ENCODE data around the gene MFSD6.

MFSD6 gene

DNA sequence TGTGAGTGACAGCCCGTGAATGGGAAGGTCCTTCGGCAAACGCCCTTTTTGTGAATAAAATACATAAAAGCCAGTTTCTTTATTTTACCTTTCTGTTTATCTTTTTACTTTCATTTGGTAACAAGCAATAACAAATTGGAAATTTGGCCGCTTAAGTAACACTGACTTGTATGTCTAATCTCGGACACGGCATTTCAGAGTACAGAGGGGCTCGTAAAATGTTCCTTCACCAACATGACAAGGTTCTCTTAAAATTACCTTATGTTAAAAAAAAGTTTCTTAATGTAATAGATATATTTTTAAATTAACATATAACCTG lies 126.9 kb downstream of the MFSD6 start:
- peak overlapping the region; percentile 85 for H3K27ac ChIP-seq (ENCODE audit: low read depth, low read length)
- H3K4me1 ChIP-seq (ENCODE audit: control insufficient read depth, low read length): peaks cover 52% of the 10 kb centered on the region
- peak overlapping the region; percentile 82 for H3K4me3 ChIP-seq (ENCODE audit: low read length)
- peaks cover 33% of the 10 kb centered on the region for H3K36me3 ChIP-seq (ENCODE audit: control insufficient read depth, low read length)
- TF ChIP-seq, protein P1, sequence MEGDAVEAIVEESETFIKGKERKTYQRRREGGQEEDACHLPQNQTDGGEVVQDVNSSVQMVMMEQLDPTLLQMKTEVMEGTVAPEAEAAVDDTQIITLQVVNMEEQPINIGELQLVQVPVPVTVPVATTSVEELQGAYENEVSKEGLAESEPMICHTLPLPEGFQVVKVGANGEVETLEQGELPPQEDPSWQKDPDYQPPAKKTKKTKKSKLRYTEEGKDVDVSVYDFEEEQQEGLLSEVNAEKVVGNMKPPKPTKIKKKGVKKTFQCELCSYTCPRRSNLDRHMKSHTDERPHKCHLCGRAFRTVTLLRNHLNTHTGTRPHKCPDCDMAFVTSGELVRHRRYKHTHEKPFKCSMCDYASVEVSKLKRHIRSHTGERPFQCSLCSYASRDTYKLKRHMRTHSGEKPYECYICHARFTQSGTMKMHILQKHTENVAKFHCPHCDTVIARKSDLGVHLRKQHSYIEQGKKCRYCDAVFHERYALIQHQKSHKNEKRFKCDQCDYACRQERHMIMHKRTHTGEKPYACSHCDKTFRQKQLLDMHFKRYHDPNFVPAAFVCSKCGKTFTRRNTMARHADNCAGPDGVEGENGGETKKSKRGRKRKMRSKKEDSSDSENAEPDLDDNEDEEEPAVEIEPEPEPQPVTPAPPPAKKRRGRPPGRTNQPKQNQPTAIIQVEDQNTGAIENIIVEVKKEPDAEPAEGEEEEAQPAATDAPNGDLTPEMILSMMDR (IDR thresholded peaks at IDR 0.05; ENCODE audit: low read depth, low read length, poor library complexity, severe bottlenecking): no peak
- TF ChIP-seq EZH2phosphoT487 (IDR thresholded peaks at IDR 0.05; ENCODE audit: borderline replicate concordance, low read length): no peak
- H3K9me2 ChIP-seq (replicated peaks; ENCODE audit: control insufficient read depth, low read length): no peaks in the 10 kb centered on the region
- H3K9me3 ChIP-seq (ENCODE audit: control insufficient read depth, insufficient read depth, low read length): peaks cover 29% of the 10 kb centered on the region
- H3F3A ChIP-seq (ENCODE audit: control insufficient read depth, insufficient read depth): peaks cover 20% of the 10 kb centered on the region
- no peaks in the 10 kb centered on the region for H3K27me3 ChIP-seq (ENCODE audit: control insufficient read depth, low read length)
- H3K79me2 ChIP-seq (ENCODE audit: control insufficient read depth, low read length): peaks cover 71% of the 10 kb centered on the region
- H3K4me2 ChIP-seq (ENCODE audit: low read length): peak overlapping the region; percentile 89
- no peaks in the 10 kb centered on the region for H4K20me1 ChIP-seq (ENCODE audit: control insufficient read depth, insufficient read depth, low read depth, low read length)

DNA sequence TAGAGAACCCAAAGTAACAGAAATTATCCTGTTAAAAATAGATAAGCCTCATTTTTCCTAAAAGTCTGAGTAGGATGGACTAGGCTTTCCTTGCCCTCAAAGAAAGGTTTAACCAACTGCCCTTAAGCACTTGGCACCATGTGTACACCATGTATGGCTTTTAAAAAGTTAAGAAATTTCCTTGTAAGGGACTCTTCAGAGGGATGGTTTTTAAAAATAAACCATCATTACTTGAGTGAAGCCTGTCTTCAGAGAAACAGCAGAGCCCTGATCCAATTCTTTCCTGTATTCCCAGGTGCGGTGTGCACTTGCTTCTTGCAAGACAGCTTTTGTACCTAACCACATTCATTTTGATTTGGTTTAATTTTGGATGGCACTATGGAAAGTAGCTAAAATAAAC lies 127.4 kb downstream of the MFSD6 start:
- Histone ChIP-seq H3K36me3 (ENCODE audit: control insufficient read depth, low read length) (peaks cover 36% of the 10 kb centered on the region), H3K27me3 (ENCODE audit: control insufficient read depth, low read length) (no peaks in the 10 kb centered on the region), H4K20me1 (ENCODE audit: control insufficient read depth, insufficient read depth, low read depth, low read length) (no peaks in the 10 kb centered on the region), H3K79me2 (ENCODE audit: control insufficient read depth, low read length) (peaks cover 74% of the 10 kb centered on the region), H3F3A (ENCODE audit: control insufficient read depth, insufficient read depth) (peaks cover 20% of the 10 kb centered on the region), H3K4me1 (ENCODE audit: control insufficient read depth, low read length) (peaks cover 47% of the 10 kb centered on the region), H3K4me2 (ENCODE audit: low read length) (peak overlapping the region; percentile 89), H3K9me2 (replicated peaks; ENCODE audit: control insufficient read depth, low read length) (no peaks in the 10 kb centered on the region), H3K9me3 (ENCODE audit: control insufficient read depth, insufficient read depth, low read length) (peaks cover 34% of the 10 kb centered on the region), H3K27ac (ENCODE audit: low read depth, low read length) (no peak overlapping the region), H3K4me3 (ENCODE audit: low read length) (peak overlapping the region; percentile 82)
- no peak for TF ChIP-seq EZH2phosphoT487 (IDR thresholded peaks at IDR 0.05; ENCODE audit: borderline replicate concordance, low read length)
- TF ChIP-seq, protein P1 (IDR thresholded peaks at IDR 0.05; ENCODE audit: low read depth, low read length, poor library complexity, severe bottlenecking): no peak

DNA sequence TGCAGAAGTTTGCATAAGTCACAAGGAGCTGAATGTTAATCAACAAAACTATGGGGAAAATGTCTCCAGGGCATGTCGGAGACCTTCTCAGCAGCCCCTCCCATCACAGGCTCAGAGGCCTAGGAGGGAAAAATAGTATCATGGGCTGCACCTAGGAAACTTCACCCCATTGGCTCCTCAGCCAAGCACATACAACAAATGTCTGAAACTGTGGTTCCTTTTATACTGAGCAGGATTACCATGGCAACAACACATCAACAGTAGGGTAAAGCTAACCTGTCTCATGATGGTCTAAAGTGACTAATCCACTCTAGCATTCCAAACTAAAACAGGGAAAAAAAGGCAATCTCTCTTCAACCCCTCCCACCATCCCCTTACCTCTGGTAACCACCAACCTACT lies 129.6 kb downstream of the MFSD6 start:
- Histone ChIP-seq H3K27me3 (ENCODE audit: control insufficient read depth, low read length) (no peaks in the 10 kb centered on the region), H3K4me1 (ENCODE audit: control insufficient read depth, low read length) (peaks cover 25% of the 10 kb centered on the region), H3K36me3 (ENCODE audit: control insufficient read depth, low read length) (peaks cover 37% of the 10 kb centered on the region), H3K9me3 (ENCODE audit: control insufficient read depth, insufficient read depth, low read length) (peaks cover 37% of the 10 kb centered on the region), H3K27ac (ENCODE audit: low read depth, low read length) (no peak overlapping the region), H3F3A (ENCODE audit: control insufficient read depth, insufficient read depth) (peaks cover 8% of the 10 kb centered on the region), H3K79me2 (ENCODE audit: control insufficient read depth, low read length) (peaks cover 84% of the 10 kb centered on the region), H3K4me3 (ENCODE audit: low read length) (no peak overlapping the region), H4K20me1 (ENCODE audit: control insufficient read depth, insufficient read depth, low read depth, low read length) (no peaks in the 10 kb centered on the region), H3K9me2 (replicated peaks; ENCODE audit: control insufficient read depth, low read length) (no peaks in the 10 kb centered on the region), H3K4me2 (ENCODE audit: low read length) (no peak overlapping the region)
- TF ChIP-seq EZH2phosphoT487 (IDR thresholded peaks at IDR 0.05; ENCODE audit: borderline replicate concordance, low read length): no peak
- TF ChIP-seq, protein P1 (IDR thresholded peaks at IDR 0.05; ENCODE audit: low read depth, low read length, poor library complexity, severe bottlenecking): no peak

DNA sequence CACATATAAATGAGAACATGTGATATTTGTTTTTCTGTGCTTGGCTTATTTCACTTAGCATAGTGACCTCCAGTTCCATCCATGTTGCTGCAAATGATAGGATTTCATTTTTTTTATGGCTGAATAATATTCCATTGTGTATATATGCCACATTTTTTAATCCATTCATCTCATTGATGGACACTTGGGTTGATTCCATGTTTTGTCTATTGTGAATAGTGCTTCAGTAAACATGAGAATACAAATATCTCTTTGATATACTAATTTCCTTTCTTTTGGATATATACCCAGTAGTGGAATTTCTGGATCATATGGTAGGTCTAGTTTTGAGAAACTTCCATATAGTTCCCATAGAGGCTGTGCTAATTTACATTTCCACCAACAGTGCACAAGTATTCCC lies 130.0 kb downstream of the MFSD6 start:
- Histone ChIP-seq H3F3A (ENCODE audit: control insufficient read depth, insufficient read depth) (peaks cover 6% of the 10 kb centered on the region), H3K4me1 (ENCODE audit: control insufficient read depth, low read length) (peaks cover 21% of the 10 kb centered on the region), H4K20me1 (ENCODE audit: control insufficient read depth, insufficient read depth, low read depth, low read length) (no peaks in the 10 kb centered on the region), H3K4me3 (ENCODE audit: low read length) (no peak overlapping the region), H3K4me2 (ENCODE audit: low read length) (no peak overlapping the region), H3K9me3 (ENCODE audit: control insufficient read depth, insufficient read depth, low read length) (peaks cover 37% of the 10 kb centered on the region), H3K27ac (ENCODE audit: low read depth, low read length) (no peak overlapping the region), H3K9me2 (replicated peaks; ENCODE audit: control insufficient read depth, low read length) (no peaks in the 10 kb centered on the region), H3K27me3 (ENCODE audit: control insufficient read depth, low read length) (no peaks in the 10 kb centered on the region), H3K36me3 (ENCODE audit: control insufficient read depth, low read length) (peaks cover 37% of the 10 kb centered on the region), H3K79me2 (ENCODE audit: control insufficient read depth, low read length) (peaks cover 84% of the 10 kb centered on the region)
- TF ChIP-seq, protein P1 (IDR thresholded peaks at IDR 0.05; ENCODE audit: low read depth, low read length, poor library complexity, severe bottlenecking): no peak
- TF ChIP-seq EZH2phosphoT487 (IDR thresholded peaks at IDR 0.05; ENCODE audit: borderline replicate concordance, low read length): no peak
